HCT116 (cell line): ENCODE results near the gene ANKRD55. TPM values are rescaled to one million over a fixed set of nuclear protein-coding genes. Genes with fewer than 3 reads are reported as not detected.
"Not testable (repeated sequence)": the region's sequence is repeated elsewhere in the genome, so short reads cannot be mapped to it uniquely, and the experiment has no call there.

Experiments
- ATAC-seq: fragments of 200-7000 bp; cut with Tn5 transposase; 2 replicates; pipeline ENCODE4 v1.9.1; 2020; ENCODE audit warnings: mild to moderate bottlenecking, moderate library complexity
- BruUV-seq: library from RNA; stranded (reverse); fragments of 400-500 nt; replicated peaks from 2 replicates; lab custom pipeline; 2021; lab: Mats Ljungman, UMichigan
- CTCF ChIA-PET: fragments of 300-600 bp; sonication (Branson Sonifier 250); formaldehyde crosslinking; loops from one replicate; lab custom pipeline; 2021; ENCODE audit warnings: antibody characterized with exemption; lab: Charles Lee
- POLR2A ChIA-PET: fragments of 300-600, 350-600 bp; sonication (Branson Sonifier 250); formaldehyde crosslinking; loops from one replicate; lab custom pipeline; 2021; ENCODE audit warnings: antibody characterized with exemption; lab: Charles Lee
- RAD21 ChIA-PET, 2 experiments: fragments of 300-600 bp; sonication (Branson Sonifier 250); formaldehyde crosslinking; loops; one replicate each; lab custom pipeline; 2023; ENCODE audit warnings: low total read pairs in 2 of 2; ENCODE audit not compliant: uncharacterized antibody in 2 of 2, unreplicated experiment in 2 of 2, low non-redundant PET in 1 of 2; lab: Charles Lee
- DNase-seq: peaks from one replicate; pipeline ENCODE4 v3.0.0-alpha.2; 2010; ENCODE audit warnings: low read depth, low spot score
- H2AFZ ChIP-seq: fragments of 200-600 bp; shearing (Covaris generic), sonication (generic); 2 replicates; pipeline ENCODE4 v1.6.1; 2017; ENCODE audit warnings: low read depth, mixed run types, mixed read lengths, antibody characterized with exemption, low read length; ENCODE audit not compliant: poor library complexity, severe bottlenecking
- H3K27ac ChIP-seq: 2 replicates; pipeline ENCODE4 v1.5.1; 2012; ENCODE audit warnings: low read depth, low read length
- H3K27me3 ChIP-seq: fragments of 200-600 bp; sonication (generic); 2 replicates; pipeline ENCODE4 v1.6.1; 2016; ENCODE audit warnings: mixed run types, low read length, mixed read lengths; ENCODE audit not compliant: insufficient read depth
- H3K36me3 ChIP-seq, 2 experiments: fragments of 200-500 bp in 1 of 2; fragments of 200-600 bp in 1 of 2; sonication (Bioruptor generic) in 1 of 2; sonication (generic) in 1 of 2; 2 replicates each; pipeline versions ENCODE4 v1.5.1 to v1.6.1; 2014 to 2016; ENCODE audit warnings: low read length in 2 of 2, inconsistent platforms in 1 of 2, mixed read lengths in 1 of 2, mixed run types in 1 of 2; ENCODE audit not compliant: insufficient read depth in 2 of 2, control insufficient read depth in 1 of 2
- H3K4me1 ChIP-seq, 2 experiments: fragments of 200-600 bp in 1 of 2; sonication (generic) in 1 of 2; 2 replicates each; pipeline versions ENCODE4 v1.5.1 to v1.6.1; 2012 to 2017; ENCODE audit warnings: low read length in 2 of 2, inconsistent platforms in 1 of 2, mild to moderate bottlenecking in 1 of 2, mixed read lengths in 1 of 2, mixed run types in 1 of 2, moderate library complexity in 1 of 2; ENCODE audit not compliant: insufficient read depth in 2 of 2, control insufficient read depth in 1 of 2
- H3K4me2 ChIP-seq: fragments of 200-600 bp; sonication (generic); 2 replicates; pipeline ENCODE4 v1.6.1; 2017; ENCODE audit warnings: mixed run types, low read length, mixed read lengths
- H3K4me3 ChIP-seq, 2 experiments: fragments of 200-600 bp in 1 of 2; sonication (generic) in 1 of 2; replicated peaks in 1 of 2; 2 replicates each; pipeline ENCODE4 v1.5.1; 2011 to 2016; ENCODE audit warnings: low read length in 2 of 2, control low read depth in 1 of 2, low read depth in 1 of 2, mild to moderate bottlenecking in 1 of 2, mixed read lengths in 1 of 2, mixed run types in 1 of 2
- H3K79me2 ChIP-seq: fragments of 200-600 bp; sonication (generic); 2 replicates; pipeline ENCODE4 v1.6.1; 2017; ENCODE audit warnings: mild to moderate bottlenecking, mixed run types, low read length, moderate library complexity, mixed read lengths; ENCODE audit not compliant: insufficient read depth
- H3K9ac ChIP-seq: fragments of 200-600 bp; sonication (generic); 2 replicates; pipeline ENCODE4 v1.6.1; 2016; ENCODE audit warnings: low read length, mixed read lengths
- H3K9me2 ChIP-seq: fragments of 200-600 bp; sonication (generic), shearing (Covaris generic); 2 replicates; pipeline ENCODE4 v1.6.1; 2017; ENCODE audit warnings: mixed run types, mild to moderate bottlenecking, moderate library complexity; ENCODE audit not compliant: insufficient read depth
- H3K9me3 ChIP-seq, 2 experiments: fragments of 200-500 bp in 1 of 2; fragments of 200-600 bp in 1 of 2; sonication (Bioruptor generic) in 1 of 2; sonication (generic) in 1 of 2; 2 replicates each; pipeline ENCODE4 v1.6.1; 2014 to 2017; ENCODE audit warnings: low read length in 2 of 2, mixed read lengths in 2 of 2, inconsistent platforms in 1 of 2, low read depth in 1 of 2, mild to moderate bottlenecking in 1 of 2, mixed run types in 1 of 2, moderate library complexity in 1 of 2; ENCODE audit not compliant: control insufficient read depth in 1 of 2, insufficient read depth in 1 of 2
- H4K20me1 ChIP-seq: fragments of 200-600 bp; sonication (generic), shearing (Covaris generic); 2 replicates; pipeline ENCODE4 v1.6.1; 2017; ENCODE audit warnings: mixed run types, mild to moderate bottlenecking, moderate library complexity; ENCODE audit not compliant: insufficient read depth
- CBX3 ChIP-seq: IDR thresholded peaks from 2 replicates; pipeline ENCODE4 v1.6.1; 2012; ENCODE audit warnings: low read depth
- EGR1 ChIP-seq: IDR thresholded peaks from 2 replicates; pipeline ENCODE4 v1.6.1; 2012; ENCODE audit warnings: low read depth
- FOSL1 ChIP-seq: IDR thresholded peaks from 2 replicates; pipeline ENCODE4 v1.6.1; 2012; ENCODE audit warnings: low read depth
- POLR2A ChIP-seq: IDR thresholded peaks from 2 replicates; pipeline ENCODE4 v1.7.0; 2011; ENCODE audit warnings: borderline replicate concordance; ENCODE audit not compliant: insufficient read depth, insufficient read length; ENCODE audit errors: extremely low read depth
- RAD21 ChIP-seq: IDR thresholded peaks from 2 replicates; pipeline ENCODE4 v1.6.1; 2012; ENCODE audit warnings: low read depth, mild to moderate bottlenecking
- SIN3A ChIP-seq: IDR thresholded peaks from 2 replicates; pipeline ENCODE4 v1.6.1; 2012; ENCODE audit warnings: low read depth
- SP1 ChIP-seq: IDR thresholded peaks from 2 replicates; pipeline ENCODE4 v1.6.1; 2012; ENCODE audit warnings: low read depth
- SRF ChIP-seq: IDR thresholded peaks from 2 replicates; pipeline ENCODE4 v1.6.1; 2012; ENCODE audit warnings: low read depth
- TCF7L2 ChIP-seq: IDR thresholded peaks from 2 replicates; pipeline ENCODE4 v1.7.0; 2011; ENCODE audit warnings: borderline replicate concordance, inconsistent platforms; ENCODE audit not compliant: insufficient read depth, insufficient read length; ENCODE audit errors: extremely low read depth
- YY1 ChIP-seq: IDR thresholded peaks from 2 replicates; pipeline ENCODE4 v1.6.1; 2011; ENCODE audit warnings: low read length, low read depth, moderate library complexity, mild to moderate bottlenecking; ENCODE audit not compliant: insufficient replicate concordance; ENCODE audit errors: extremely low read depth
- ZFX ChIP-seq: fragments of 450-650 bp; IDR thresholded peaks from 2 replicates; pipeline ENCODE4 v1.6.1; 2017
- ZNF274 ChIP-seq: fragments of 200-500 bp; sonication (Bioruptor generic); IDR thresholded peaks from 2 replicates; pipeline ENCODE4 v1.6.1; 2014; ENCODE audit warnings: mild to moderate bottlenecking, low read depth, low read length, inconsistent platforms
- intact Hi-C: fragments of 100-400 bp; cut with micrococcal nuclease; formaldehyde crosslinking; loops from 2 replicates; pipeline ENCODE4 v1.10.0; 2022
- total RNA-seq: library from RNA; stranded (reverse); gene quantifications from one replicate; pipeline ENCODE4 v1.2.1, GENCODE V29; 2021; ENCODE audit not compliant: unreplicated experiment
- TF ChIP-seq, protein P1 (sequence below): IDR thresholded peaks from 2 replicates; pipeline ENCODE4 v1.6.1; 2011; ENCODE audit warnings: mild to moderate bottlenecking, low read length, moderate library complexity; ENCODE audit not compliant: insufficient replicate concordance; ENCODE audit errors: extremely low read depth

ANKRD55 gene
- total RNA-seq, 1 experiment from 2014 or later, result not detected

DNA sequence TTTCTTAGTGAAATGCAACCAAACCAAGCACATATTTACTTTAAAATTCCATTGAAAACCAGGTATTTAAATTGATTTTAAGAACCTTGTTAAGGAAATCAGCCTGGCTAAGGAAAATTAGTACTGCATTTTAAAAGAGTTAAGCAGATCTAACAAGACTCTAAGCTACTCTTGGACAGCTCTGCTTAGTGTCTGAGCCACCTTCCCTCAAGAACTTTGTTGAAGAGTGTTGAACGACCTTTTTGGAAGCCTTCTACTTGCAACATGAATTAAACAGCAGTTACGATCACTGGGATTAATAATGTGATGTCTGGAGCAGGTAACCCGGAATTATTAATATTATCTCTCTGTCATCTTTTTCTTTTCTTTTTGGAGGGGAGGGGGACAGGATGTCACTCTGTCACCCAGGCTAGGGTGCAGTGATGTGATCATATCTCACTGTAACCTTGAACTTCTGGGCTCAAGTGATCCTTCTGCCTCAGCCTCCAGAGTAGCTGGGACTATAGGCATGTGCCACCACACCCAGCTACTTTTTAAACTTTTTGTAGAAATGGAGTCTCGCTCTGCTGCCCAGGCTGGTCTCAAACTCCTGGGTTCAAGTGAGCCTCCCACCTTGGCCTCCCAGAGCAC lies 74.7 kb downstream of the ANKRD55 start:
- no TSS peak for BruUV-seq
- Histone ChIP-seq H4K20me1 (no peaks in the 10 kb centered on the region), H3K9ac (no peak overlapping the region), H2AFZ (no peak overlapping the region), H3K27me3 (no peaks in the 10 kb centered on the region), H3K9me3 (no peaks in the 10 kb centered on the region), H3K27ac (no peak overlapping the region), H3K4me3 (no peak overlapping the region), H3K79me2 (no peaks in the 10 kb centered on the region), H3K9me2 (no peaks in the 10 kb centered on the region), H3K4me1 (no peaks in the 10 kb centered on the region), H3K36me3 (no peaks in the 10 kb centered on the region), H3K4me2 (no peak overlapping the region)
- ChIA-PET CTCF (no interaction called here), RAD21 (no interaction called here), POLR2A (no interaction called here)
- TF ChIP-seq SRF (no peak), SP1 (no peak), TCF7L2 (no peak), SIN3A (no peak), FOSL1 (no peak), POLR2A (no peak), RAD21 (no peak), EGR1 (no peak), CBX3 (no peak), ZNF274 (no peak), ZFX (no peak), YY1 (no peak)
- TF ChIP-seq, protein P1, sequence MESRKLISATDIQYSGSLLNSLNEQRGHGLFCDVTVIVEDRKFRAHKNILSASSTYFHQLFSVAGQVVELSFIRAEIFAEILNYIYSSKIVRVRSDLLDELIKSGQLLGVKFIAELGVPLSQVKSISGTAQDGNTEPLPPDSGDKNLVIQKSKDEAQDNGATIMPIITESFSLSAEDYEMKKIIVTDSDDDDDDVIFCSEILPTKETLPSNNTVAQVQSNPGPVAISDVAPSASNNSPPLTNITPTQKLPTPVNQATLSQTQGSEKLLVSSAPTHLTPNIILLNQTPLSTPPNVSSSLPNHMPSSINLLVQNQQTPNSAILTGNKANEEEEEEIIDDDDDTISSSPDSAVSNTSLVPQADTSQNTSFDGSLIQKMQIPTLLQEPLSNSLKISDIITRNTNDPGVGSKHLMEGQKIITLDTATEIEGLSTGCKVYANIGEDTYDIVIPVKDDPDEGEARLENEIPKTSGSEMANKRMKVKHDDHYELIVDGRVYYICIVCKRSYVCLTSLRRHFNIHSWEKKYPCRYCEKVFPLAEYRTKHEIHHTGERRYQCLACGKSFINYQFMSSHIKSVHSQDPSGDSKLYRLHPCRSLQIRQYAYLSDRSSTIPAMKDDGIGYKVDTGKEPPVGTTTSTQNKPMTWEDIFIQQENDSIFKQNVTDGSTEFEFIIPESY, result no peak
- ATAC-seq (no peak), DNase-seq (no peak)
- intact Hi-C loops, result no loop called here

DNA sequence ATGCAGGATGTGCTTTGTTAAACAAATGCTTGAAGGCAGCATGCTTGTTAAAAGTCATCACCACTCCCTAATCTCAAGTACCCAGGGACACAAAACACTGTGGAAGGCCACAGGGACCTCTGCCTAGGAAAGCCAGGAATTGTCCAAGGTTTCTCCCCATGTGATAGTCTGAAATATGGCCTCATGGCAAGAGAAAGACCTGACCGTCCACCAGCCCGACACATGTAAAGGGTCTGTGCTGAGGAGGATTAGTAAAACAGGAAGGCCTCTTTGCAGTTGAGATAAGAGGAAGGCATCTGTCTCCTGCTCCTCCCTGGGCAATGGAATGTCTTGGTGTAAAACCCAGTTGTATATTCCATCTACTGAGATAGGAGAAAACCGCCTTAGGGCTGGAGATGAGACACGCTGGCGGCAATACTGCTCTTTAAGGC lies 75.9 kb downstream of the ANKRD55 start:
- H4K20me1 ChIP-seq, H3K4me3 ChIP-seq, DNase-seq, H3K36me3 ChIP-seq, CTCF ChIA-PET, H3K4me1 ChIP-seq, intact Hi-C loops, H3K27ac ChIP-seq, BruUV-seq, H2AFZ ChIP-seq, H3K27me3 ChIP-seq, H3K4me2 ChIP-seq, RAD21 ChIA-PET, H3K9ac ChIP-seq, POLR2A ChIA-PET, H3K79me2 ChIP-seq, H3K9me2 ChIP-seq, ATAC-seq, H3K9me3 ChIP-seq: not testable (repeated sequence)

DNA sequence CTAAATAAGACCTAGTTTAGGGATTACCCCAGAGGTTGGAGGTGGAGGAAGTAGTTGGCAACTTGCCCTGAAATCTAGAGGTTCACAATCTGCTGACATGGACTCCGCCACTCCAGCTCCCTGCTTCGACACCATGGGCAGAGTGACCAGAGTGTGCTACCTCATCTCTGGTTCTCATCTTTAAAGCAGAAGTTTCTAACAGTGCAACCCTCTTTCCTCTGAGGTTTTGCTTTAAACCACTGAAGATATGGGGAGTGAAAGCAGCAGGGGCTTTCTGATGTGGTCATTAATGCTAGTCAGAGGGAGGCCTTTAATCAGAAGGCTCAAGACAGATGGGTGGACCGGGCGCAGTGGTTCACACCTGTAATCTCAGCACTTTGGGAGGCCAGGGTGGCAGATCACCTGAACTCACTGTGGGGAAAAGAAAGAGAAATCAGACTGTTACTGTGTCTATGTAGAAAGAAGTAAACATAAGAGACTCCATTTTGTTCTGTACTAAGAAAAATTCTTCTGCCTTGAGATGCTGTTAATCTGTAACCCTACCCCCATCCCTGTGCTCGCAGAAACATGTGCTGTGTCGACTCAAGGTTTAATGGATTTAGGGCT lies 76.4 kb downstream of the ANKRD55 start:
- H3K4me2 ChIP-seq, intact Hi-C loops, CTCF ChIA-PET, POLR2A ChIA-PET, H2AFZ ChIP-seq, H3K9me2 ChIP-seq, BruUV-seq, H3K79me2 ChIP-seq, ATAC-seq, H3K9ac ChIP-seq, DNase-seq, H3K27me3 ChIP-seq, H4K20me1 ChIP-seq, H3K27ac ChIP-seq, H3K4me3 ChIP-seq, H3K36me3 ChIP-seq, RAD21 ChIA-PET, H3K4me1 ChIP-seq, H3K9me3 ChIP-seq: not testable (repeated sequence)
